Measurements from ENCODE around the gene NEK8. TPM values are rescaled to one million over a fixed set of nuclear protein-coding genes. Genes with fewer than 3 reads are reported as not detected.

NEK8 gene
- total and polyA plus RNA-seq, 9 of the 15 experiments (the other 6 are each of a cell fraction or from before 2014, with no cell fraction given) = 0.98 to 16.6 (median 4.6) TPM

DNA sequence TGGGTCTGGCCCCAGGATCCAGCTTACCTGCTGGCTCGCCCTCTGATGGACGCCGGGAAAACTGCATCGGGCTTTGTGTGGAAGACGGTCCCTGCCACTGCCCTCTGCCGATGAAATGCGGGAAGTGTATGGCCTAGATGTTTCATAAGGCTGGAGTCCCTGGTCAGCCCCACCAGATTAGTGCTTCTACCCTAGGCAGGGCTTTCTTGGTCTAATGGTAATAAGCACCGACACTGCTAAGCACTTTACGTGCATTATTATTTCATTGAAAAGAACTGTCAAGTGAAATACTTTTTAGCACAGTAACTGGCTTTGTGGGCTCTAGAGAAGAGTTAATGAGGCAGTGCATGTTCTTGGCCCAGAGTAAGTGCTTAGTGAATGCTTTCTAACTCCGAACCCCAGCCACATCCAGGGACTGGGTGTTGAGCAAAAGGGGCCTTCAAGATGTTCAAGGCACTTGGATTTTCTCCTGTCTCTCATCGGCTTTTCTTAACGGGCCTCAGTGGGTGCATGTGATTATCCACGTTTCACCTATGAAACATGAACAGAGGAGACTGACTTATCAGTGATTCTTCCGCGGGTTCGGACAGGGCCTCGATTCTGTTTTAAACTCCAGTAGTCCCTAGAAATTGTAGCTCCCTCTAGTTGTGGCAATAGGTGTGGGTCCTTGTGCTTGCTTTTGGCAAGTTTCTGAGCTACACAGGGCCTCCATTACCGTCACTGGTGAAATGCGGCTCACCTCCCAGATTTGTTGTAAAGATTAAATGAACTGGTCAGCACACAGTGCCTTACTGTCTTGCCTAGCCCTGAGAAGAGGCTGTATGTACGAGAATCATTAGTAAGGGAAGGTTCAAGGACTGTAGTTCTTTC is 21.8 kb downstream of the NEK8 start (continued):
- TF ChIP-seq RBM14 (IDR thresholded peaks at IDR 0.05; ENCODE audit: borderline replicate concordance, insufficient read depth, low read depth, low read length) = no peak
- TF ChIP-seq TAF7 (tag; IDR thresholded peaks at IDR 0.05) = no peak
- TF ChIP-seq, protein P1, sequence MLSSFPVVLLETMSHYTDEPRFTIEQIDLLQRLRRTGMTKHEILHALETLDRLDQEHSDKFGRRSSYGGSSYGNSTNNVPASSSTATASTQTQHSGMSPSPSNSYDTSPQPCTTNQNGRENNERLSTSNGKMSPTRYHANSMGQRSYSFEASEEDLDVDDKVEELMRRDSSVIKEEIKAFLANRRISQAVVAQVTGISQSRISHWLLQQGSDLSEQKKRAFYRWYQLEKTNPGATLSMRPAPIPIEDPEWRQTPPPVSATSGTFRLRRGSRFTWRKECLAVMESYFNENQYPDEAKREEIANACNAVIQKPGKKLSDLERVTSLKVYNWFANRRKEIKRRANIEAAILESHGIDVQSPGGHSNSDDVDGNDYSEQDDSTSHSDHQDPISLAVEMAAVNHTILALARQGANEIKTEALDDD (IDR thresholded peaks at IDR 0.05) = peak; percentile 67
- no peak for TF ChIP-seq NELFE (IDR thresholded peaks at IDR 0.05; ENCODE audit: insufficient read depth, insufficient read length)
- no peak for TF ChIP-seq ZNF699 (CRISPR knock-in tag; IDR thresholded peaks at IDR 0.05; ENCODE audit: insufficient replicate concordance)
- TF ChIP-seq ZNF444 (CRISPR knock-in tag; IDR thresholded peaks at IDR 0.05) = no peak
- peak; percentile 48; the same call in 1 of the 2 replicates for TF ChIP-seq POLR2A (conservative IDR thresholded peaks at IDR 0.05)
- no peak for TF ChIP-seq HNRNPK (IDR thresholded peaks at IDR 0.05; ENCODE audit: low read depth, low read length, poor library complexity, severe bottlenecking)
- no peak for TF ChIP-seq ZNF785 (CRISPR knock-in tag; IDR thresholded peaks at IDR 0.05)
- TF ChIP-seq, protein P2, sequence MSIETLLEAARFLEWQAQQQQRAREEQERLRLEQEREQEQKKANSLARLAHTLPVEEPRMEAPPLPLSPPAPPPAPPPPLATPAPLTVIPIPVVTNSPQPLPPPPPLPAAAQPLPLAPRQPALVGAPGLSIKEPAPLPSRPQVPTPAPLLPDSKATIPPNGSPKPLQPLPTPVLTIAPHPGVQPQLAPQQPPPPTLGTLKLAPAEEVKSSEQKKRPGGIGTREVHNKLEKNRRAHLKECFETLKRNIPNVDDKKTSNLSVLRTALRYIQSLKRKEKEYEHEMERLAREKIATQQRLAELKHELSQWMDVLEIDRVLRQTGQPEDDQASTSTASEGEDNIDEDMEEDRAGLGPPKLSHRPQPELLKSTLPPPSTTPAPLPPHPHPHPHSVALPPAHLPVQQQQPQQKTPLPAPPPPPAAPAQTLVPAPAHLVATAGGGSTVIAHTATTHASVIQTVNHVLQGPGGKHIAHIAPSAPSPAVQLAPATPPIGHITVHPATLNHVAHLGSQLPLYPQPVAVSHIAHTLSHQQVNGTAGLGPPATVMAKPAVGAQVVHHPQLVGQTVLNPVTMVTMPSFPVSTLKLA (conservative IDR thresholded peaks at IDR 0.05) = no peak
- no peak for TF ChIP-seq SNRNP70 (optimal IDR thresholded peaks at IDR 0.05; ENCODE audit: low read depth, low read length)
- peak; percentile 99 for TF ChIP-seq SMC3 (conservative IDR thresholded peaks at IDR 0.05; ENCODE audit: insufficient read depth, low read depth, low read length)
- TF ChIP-seq, protein P3, sequence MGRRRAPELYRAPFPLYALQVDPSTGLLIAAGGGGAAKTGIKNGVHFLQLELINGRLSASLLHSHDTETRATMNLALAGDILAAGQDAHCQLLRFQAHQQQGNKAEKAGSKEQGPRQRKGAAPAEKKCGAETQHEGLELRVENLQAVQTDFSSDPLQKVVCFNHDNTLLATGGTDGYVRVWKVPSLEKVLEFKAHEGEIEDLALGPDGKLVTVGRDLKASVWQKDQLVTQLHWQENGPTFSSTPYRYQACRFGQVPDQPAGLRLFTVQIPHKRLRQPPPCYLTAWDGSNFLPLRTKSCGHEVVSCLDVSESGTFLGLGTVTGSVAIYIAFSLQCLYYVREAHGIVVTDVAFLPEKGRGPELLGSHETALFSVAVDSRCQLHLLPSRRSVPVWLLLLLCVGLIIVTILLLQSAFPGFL (CRISPR knock-in tag; IDR thresholded peaks at IDR 0.05) = no peak
- no peak for TF ChIP-seq TFAM (CRISPR knock-in tag; conservative IDR thresholded peaks at IDR 0.05)
- no peak for TF ChIP-seq ID3 (CRISPR knock-in tag; IDR thresholded peaks at IDR 0.05)
- no peak for TF ChIP-seq ID3 (tag; IDR thresholded peaks at IDR 0.05)
- peak; percentile 28; the same call in 1 of the 2 replicates for TF ChIP-seq TRIM28 (IDR thresholded peaks at IDR 0.05)
- no peak for TF ChIP-seq MEF2A (IDR thresholded peaks at IDR 0.05; ENCODE audit: control insufficient read depth, low read depth, low read length)
- no peak for TF ChIP-seq CAMTA2 (CRISPR knock-in tag; conservative IDR thresholded peaks at IDR 0.05)
- TF ChIP-seq NUFIP1 (IDR thresholded peaks at IDR 0.05; ENCODE audit: partially characterized antibody) = no peak
- peak; percentile 74 for TF ChIP-seq ARID2 (IDR thresholded peaks at IDR 0.05)
- no peak for TF ChIP-seq ZNF830 (CRISPR knock-in tag; IDR thresholded peaks at IDR 0.05)
- TF ChIP-seq ZNF274 (IDR thresholded peaks at IDR 0.05; ENCODE audit: borderline replicate concordance, low read depth, low read length) = no peak
- TF ChIP-seq ASH1L (IDR thresholded peaks at IDR 0.05; ENCODE audit: borderline replicate concordance, low read depth, partially characterized antibody) = no peak
- no peak for TF ChIP-seq CHCHD3 (CRISPR knock-in tag; IDR thresholded peaks at IDR 0.05)
- TF ChIP-seq ELF1 (tag; IDR thresholded peaks at IDR 0.05) = no peak
- TF ChIP-seq CBX1 (IDR thresholded peaks at IDR 0.05; ENCODE audit: low read depth) = no peak; the same call in 1 of the 2 replicates

Measured in K562 (cell line).